Ramos (cell line): ENCODE data around the gene HTRA1.

Source experiments
- in situ Hi-C: fragments of 300-500 bp; cut with MboI; formaldehyde crosslinking; loops from one replicate; pipeline ENCODE4 v1.14.3; 2022; ENCODE audit warnings: low sequenced_read_pairs; ENCODE audit not compliant: unreplicated experiment

HTRA1 gene

GRCh38 chr10:122454071-122454470 lies 7.3 kb upstream of the HTRA1 start:
- in situ Hi-C loops = no loop called here

- in situ Hi-C loops = no loop called here
Measured at GRCh38 chr10:122454603-122455080, 6.7 kb upstream of the HTRA1 start, which contains the start of gene ARMS2. TSS of gene ARMS2 (plus strand) at chr10:122454653. CDS start at chr10:122454728, 75 bp downstream.

- in situ Hi-C loops = no loop called here
Measured at GRCh38 chr10:122455376-122456079, 5.8 kb upstream of the HTRA1 start.

- in situ Hi-C loops = no loop called here
Measured at GRCh38 chr10:122457934-122458333, 3.4 kb upstream of the HTRA1 start.

- in situ Hi-C loops = no loop called here
Measured at GRCh38 chr10:122458693-122459092, 2.7 kb upstream of the HTRA1 start.

- in situ Hi-C loops = no loop called here
Measured at GRCh38 chr10:122459561-122460273, 1.6 kb upstream of the HTRA1 start.

GRCh38 chr10:122460891-122461293 lies 461 bp upstream of the HTRA1 start:
- in situ Hi-C loops = no loop called here

- in situ Hi-C loops = no loop called here
Measured at GRCh38 chr10:122461729-122462532, 578 bp downstream of the HTRA1 start.

GRCh38 chr10:122462533-122463465 lies 1.4 kb downstream of the HTRA1 start:
- in situ Hi-C loops = no loop called here

- in situ Hi-C loops = no loop called here
Measured at GRCh38 chr10:122463466-122464249, 2.3 kb downstream of the HTRA1 start.

GRCh38 chr10:122464250-122464510 lies 2.8 kb downstream of the HTRA1 start:
- in situ Hi-C loops = no loop called here

- in situ Hi-C loops = no loop called here
Measured at GRCh38 chr10:122464586-122464985, 3.2 kb downstream of the HTRA1 start.

- in situ Hi-C loops = no loop called here
Measured at GRCh38 chr10:122465401-122466040, 4.2 kb downstream of the HTRA1 start.

GRCh38 chr10:122466951-122467381 lies 5.6 kb downstream of the HTRA1 start:
- in situ Hi-C loops = no loop called here

GRCh38 chr10:122467701-122468100 lies 6.3 kb downstream of the HTRA1 start:
- in situ Hi-C loops = no loop called here

- in situ Hi-C loops = no loop called here
Measured at GRCh38 chr10:122468307-122468925, 7.1 kb downstream of the HTRA1 start.

- in situ Hi-C loops = no loop called here
Measured at GRCh38 chr10:122468926-122469781, 7.8 kb downstream of the HTRA1 start.
